Measurements from ENCODE around the gene NACA2. TPM values are rescaled to one million over a fixed set of nuclear protein-coding genes. Genes with fewer than 3 reads are reported as not detected.

The NACA2 gene
- polyA plus RNA-seq, 2 of the 4 experiments (the other 2 are of a cell fraction) = 0.34 to 0.40 TPM

- peak; percentile 98 for FAIRE-seq
Measured at GRCh38 chr17:61551255-61551742, 39.7 kb downstream of the NACA2 start.

GRCh38 chr17:61547113-61547512 lies 43.9 kb downstream of the NACA2 start:
- no peak overlapping the region for H3K4me3 ChIP-seq
- peak; percentile 46 for FAIRE-seq
- H3K4me2 ChIP-seq = no peak overlapping the region
- POLR2A ChIA-PET = no interaction called here
- no peak overlapping the region for H3K27ac ChIP-seq
- CTCF ChIA-PET = interaction anchor here (0.6 to 1.9 kb wide), 4 partner anchors 130 to 138 kb away, joined by 3 to 7 read pairs (median 5); no protein-coding TSS in a partner anchor
- DNase-seq (ENCODE audit: low read depth in 1 of 2, low spot score in 1 of 2) = no peak
- no peak for ATAC-seq
- H3K9me3 ChIP-seq = peaks cover 2% of the 10 kb centered on the region; the same call in 1 of the 3 replicates
- TF ChIP-seq NFE2L2 (conservative IDR thresholded peaks at IDR 0.05; ENCODE audit: low read length) (no peak), FOSL2 (IDR thresholded peaks at IDR 0.05) (no peak), FOSL2 (CRISPR knock-in tag; IDR thresholded peaks at IDR 0.05) (no peak), HDAC2 (IDR thresholded peaks at IDR 0.05) (no peak), KDM1A (IDR thresholded peaks at IDR 0.05; ENCODE audit: low read depth) (no peak), CHD4 (IDR thresholded peaks at IDR 0.05; ENCODE audit: borderline replicate concordance) (no peak), E2F6 (IDR thresholded peaks at IDR 0.05; ENCODE audit: borderline replicate concordance, low read depth) (no peak)
- TF ChIP-seq, protein P1, sequence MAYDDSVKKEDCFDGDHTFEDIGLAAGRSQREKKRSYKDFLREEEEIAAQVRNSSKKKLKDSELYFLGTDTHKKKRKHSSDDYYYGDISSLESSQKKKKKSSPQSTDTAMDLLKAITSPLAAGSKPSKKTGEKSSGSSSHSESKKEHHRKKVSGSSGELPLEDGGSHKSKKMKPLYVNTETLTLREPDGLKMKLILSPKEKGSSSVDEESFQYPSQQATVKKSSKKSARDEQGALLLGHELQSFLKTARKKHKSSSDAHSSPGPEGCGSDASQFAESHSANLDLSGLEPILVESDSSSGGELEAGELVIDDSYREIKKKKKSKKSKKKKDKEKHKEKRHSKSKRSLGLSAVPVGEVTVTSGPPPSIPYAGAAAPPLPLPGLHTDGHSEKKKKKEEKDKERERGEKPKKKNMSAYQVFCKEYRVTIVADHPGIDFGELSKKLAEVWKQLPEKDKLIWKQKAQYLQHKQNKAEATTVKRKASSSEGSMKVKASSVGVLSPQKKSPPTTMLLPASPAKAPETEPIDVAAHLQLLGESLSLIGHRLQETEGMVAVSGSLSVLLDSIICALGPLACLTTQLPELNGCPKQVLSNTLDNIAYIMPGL (CRISPR knock-in tag; IDR thresholded peaks at IDR 0.05; ENCODE audit: borderline replicate concordance) = no peak
- H3K4me1 ChIP-seq = peaks cover 4% of the 10 kb centered on the region; the same call in 1 of the 3 replicates

More at GRCh38 chr17:61551255-61551742, 39.7 kb downstream of the NACA2 start:
- ChIA-PET CTCF (interaction anchor here (0.7 to 4.8 kb wide), 28 partner anchors 8 to 562 kb away, joined by 3 to 116 read pairs (median 4); no protein-coding TSS in a partner anchor), POLR2A (interaction anchor here (0.6 to 0.8 kb wide), 2 partner anchors 23 to 132 kb away, joined by 3 to 12 read pairs; no protein-coding TSS in a partner anchor)
- peak; percentile 87 to 91; a peak in 5 of 6 replicates for ATAC-seq
- WGBS (ENCODE audit: missing lambda C conversion rate) = 5% methylated on average over 6 of the region's 6 CpGs
- DNase-seq (ENCODE audit: low read depth in 1 of 2, low spot score in 1 of 2) = peak; percentile 68 to 77
- 0 out of 3 replicates have a peak, but pooled peaks cover 2% of the 10 kb centered on the region for H3K9me3 ChIP-seq
- H3K27ac ChIP-seq = peak overlapping the region; percentile 69 to 70
- H3K4me3 ChIP-seq = no peak overlapping the region
- peak overlapping the region; percentile 50 for H3K4me2 ChIP-seq
- H3K4me1 ChIP-seq = peaks cover 18% of the 10 kb centered on the region
- TF ChIP-seq FOSL2 (IDR thresholded peaks at IDR 0.05) (no peak), FOSL2 (CRISPR knock-in tag; IDR thresholded peaks at IDR 0.05) (no peak), EHF (CRISPR knock-in tag; IDR thresholded peaks at IDR 0.05) (no peak), TP53 (CRISPR knock-in tag; IDR thresholded peaks at IDR 0.05) (no peak), NFE2L2 (conservative IDR thresholded peaks at IDR 0.05; ENCODE audit: low read length) (no peak), MAX (IDR thresholded peaks at IDR 0.05) (no peak), ZNF302 (CRISPR knock-in tag; IDR thresholded peaks at IDR 0.05) (no peak), GATA3 (IDR thresholded peaks at IDR 0.05; ENCODE audit: borderline replicate concordance) (no peak), RAD21 (conservative IDR thresholded peaks at IDR 0.05 in 1 of 2, IDR thresholded peaks at IDR 0.05 in 1 of 2) (peak; percentile 95 to 96), FOXS1 (CRISPR knock-in tag; IDR thresholded peaks at IDR 0.05) (no peak), SMC3 (IDR thresholded peaks at IDR 0.05) (peak; percentile 96), HOXB5 (CRISPR knock-in tag; IDR thresholded peaks at IDR 0.05) (no peak)
- TF ChIP-seq, protein P2, sequence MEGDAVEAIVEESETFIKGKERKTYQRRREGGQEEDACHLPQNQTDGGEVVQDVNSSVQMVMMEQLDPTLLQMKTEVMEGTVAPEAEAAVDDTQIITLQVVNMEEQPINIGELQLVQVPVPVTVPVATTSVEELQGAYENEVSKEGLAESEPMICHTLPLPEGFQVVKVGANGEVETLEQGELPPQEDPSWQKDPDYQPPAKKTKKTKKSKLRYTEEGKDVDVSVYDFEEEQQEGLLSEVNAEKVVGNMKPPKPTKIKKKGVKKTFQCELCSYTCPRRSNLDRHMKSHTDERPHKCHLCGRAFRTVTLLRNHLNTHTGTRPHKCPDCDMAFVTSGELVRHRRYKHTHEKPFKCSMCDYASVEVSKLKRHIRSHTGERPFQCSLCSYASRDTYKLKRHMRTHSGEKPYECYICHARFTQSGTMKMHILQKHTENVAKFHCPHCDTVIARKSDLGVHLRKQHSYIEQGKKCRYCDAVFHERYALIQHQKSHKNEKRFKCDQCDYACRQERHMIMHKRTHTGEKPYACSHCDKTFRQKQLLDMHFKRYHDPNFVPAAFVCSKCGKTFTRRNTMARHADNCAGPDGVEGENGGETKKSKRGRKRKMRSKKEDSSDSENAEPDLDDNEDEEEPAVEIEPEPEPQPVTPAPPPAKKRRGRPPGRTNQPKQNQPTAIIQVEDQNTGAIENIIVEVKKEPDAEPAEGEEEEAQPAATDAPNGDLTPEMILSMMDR (IDR thresholded peaks at IDR 0.05) = peak; percentile 97
